ENCODE results near the gene PTPRN2.

DNA sequence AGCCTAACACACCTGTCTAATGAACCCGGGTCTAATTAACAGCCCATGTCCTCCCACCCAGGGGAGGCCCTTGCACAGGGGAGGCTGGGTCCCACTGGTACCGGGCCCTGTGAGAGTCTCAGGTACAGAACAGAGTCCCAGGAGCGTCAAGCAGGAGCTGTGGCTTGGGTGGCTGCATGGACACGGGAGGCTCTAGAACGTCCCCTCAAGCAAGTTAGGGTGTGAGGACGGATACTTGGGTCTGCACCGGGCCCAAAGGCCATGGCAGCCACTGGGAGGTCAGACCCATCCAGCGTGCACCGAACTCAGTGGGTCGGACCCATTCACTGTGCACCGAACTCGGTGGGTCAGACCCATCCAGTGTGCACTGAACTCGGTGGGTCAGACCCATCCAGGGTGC, 941.1 kb downstream of the PTPRN2 start:
- TF ChIP-seq MXI1 (IDR thresholded peaks at IDR 0.05; ENCODE audit: low read depth, low read length) (no peak), RCOR1 (IDR thresholded peaks at IDR 0.05; ENCODE audit: low read length) (no peak), JUND (IDR thresholded peaks at IDR 0.05) (no peak), RAD21 (IDR thresholded peaks at IDR 0.05; ENCODE audit: low read length) (no peak), EP300 (IDR thresholded peaks at IDR 0.05; ENCODE audit: borderline replicate concordance in 1 of 2, low read depth in 1 of 2, low read length in 1 of 2) (no peak), GABPA (IDR thresholded peaks at IDR 0.05; ENCODE audit: low read depth) (no peak), CHD2 (IDR thresholded peaks at IDR 0.05; ENCODE audit: low read length, partially characterized antibody) (no peak), EZH2phosphoT487 (IDR thresholded peaks at IDR 0.05; ENCODE audit: borderline replicate concordance, low read depth) (no peak), POLR2AphosphoS5 (IDR thresholded peaks at IDR 0.05; ENCODE audit: low read depth, low read length) (no peak)
- TF ChIP-seq, protein P1, sequence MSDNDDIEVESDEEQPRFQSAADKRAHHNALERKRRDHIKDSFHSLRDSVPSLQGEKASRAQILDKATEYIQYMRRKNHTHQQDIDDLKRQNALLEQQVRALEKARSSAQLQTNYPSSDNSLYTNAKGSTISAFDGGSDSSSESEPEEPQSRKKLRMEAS (IDR thresholded peaks at IDR 0.05; ENCODE audit: low read depth) = no peak
- TF ChIP-seq, protein P2, sequence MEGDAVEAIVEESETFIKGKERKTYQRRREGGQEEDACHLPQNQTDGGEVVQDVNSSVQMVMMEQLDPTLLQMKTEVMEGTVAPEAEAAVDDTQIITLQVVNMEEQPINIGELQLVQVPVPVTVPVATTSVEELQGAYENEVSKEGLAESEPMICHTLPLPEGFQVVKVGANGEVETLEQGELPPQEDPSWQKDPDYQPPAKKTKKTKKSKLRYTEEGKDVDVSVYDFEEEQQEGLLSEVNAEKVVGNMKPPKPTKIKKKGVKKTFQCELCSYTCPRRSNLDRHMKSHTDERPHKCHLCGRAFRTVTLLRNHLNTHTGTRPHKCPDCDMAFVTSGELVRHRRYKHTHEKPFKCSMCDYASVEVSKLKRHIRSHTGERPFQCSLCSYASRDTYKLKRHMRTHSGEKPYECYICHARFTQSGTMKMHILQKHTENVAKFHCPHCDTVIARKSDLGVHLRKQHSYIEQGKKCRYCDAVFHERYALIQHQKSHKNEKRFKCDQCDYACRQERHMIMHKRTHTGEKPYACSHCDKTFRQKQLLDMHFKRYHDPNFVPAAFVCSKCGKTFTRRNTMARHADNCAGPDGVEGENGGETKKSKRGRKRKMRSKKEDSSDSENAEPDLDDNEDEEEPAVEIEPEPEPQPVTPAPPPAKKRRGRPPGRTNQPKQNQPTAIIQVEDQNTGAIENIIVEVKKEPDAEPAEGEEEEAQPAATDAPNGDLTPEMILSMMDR (IDR thresholded peaks at IDR 0.05) = no peak
- TF ChIP-seq, protein P3, sequence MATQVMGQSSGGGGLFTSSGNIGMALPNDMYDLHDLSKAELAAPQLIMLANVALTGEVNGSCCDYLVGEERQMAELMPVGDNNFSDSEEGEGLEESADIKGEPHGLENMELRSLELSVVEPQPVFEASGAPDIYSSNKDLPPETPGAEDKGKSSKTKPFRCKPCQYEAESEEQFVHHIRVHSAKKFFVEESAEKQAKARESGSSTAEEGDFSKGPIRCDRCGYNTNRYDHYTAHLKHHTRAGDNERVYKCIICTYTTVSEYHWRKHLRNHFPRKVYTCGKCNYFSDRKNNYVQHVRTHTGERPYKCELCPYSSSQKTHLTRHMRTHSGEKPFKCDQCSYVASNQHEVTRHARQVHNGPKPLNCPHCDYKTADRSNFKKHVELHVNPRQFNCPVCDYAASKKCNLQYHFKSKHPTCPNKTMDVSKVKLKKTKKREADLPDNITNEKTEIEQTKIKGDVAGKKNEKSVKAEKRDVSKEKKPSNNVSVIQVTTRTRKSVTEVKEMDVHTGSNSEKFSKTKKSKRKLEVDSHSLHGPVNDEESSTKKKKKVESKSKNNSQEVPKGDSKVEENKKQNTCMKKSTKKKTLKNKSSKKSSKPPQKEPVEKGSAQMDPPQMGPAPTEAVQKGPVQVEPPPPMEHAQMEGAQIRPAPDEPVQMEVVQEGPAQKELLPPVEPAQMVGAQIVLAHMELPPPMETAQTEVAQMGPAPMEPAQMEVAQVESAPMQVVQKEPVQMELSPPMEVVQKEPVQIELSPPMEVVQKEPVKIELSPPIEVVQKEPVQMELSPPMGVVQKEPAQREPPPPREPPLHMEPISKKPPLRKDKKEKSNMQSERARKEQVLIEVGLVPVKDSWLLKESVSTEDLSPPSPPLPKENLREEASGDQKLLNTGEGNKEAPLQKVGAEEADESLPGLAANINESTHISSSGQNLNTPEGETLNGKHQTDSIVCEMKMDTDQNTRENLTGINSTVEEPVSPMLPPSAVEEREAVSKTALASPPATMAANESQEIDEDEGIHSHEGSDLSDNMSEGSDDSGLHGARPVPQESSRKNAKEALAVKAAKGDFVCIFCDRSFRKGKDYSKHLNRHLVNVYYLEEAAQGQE (IDR thresholded peaks at IDR 0.05; ENCODE audit: low read depth, low read length) = no peak
